NCI-H1694 treated with DMSO at 0.1 percent for 48 hours (cell line): ENCODE results near the gene C10orf105.

Experiments
- DNase-seq: peaks from one replicate; lab custom pipeline; 2025; lab: John Stamatoyannopoulos, UW

The C10orf105 gene

DNA sequence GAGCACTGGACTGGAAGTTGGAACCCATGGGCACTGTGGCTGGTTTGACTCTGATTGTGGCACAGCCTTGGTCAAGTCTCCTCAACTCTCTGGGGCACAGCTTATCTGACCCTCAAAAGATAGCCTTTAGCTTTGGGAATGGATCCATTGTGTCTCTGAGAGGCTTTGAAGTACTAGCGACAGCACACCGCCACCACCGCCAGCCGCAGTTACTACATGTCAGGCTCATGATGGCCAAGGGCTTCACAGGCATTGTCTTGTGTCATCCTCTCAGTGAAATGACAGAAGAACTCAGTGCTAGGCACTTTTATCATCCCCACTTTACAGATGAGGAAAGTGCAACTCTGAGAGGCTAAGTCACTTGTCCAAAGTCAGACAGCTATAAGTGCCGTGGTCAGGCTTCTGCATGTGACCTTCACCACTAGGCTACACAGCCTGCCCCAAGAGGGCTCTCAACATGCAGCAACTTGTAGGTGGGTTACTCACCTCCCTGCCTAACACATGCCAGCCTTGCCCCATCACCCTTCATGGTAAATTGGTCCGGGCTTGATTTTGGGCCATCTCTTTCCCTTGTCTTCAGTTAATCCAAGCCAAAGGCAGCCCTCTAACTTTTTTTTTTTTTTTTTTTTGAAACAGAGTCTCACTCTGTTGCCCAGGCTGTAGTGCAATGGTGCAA, 44.1 kb downstream of the C10orf105 start:
- no peak for DNase-seq

DNA sequence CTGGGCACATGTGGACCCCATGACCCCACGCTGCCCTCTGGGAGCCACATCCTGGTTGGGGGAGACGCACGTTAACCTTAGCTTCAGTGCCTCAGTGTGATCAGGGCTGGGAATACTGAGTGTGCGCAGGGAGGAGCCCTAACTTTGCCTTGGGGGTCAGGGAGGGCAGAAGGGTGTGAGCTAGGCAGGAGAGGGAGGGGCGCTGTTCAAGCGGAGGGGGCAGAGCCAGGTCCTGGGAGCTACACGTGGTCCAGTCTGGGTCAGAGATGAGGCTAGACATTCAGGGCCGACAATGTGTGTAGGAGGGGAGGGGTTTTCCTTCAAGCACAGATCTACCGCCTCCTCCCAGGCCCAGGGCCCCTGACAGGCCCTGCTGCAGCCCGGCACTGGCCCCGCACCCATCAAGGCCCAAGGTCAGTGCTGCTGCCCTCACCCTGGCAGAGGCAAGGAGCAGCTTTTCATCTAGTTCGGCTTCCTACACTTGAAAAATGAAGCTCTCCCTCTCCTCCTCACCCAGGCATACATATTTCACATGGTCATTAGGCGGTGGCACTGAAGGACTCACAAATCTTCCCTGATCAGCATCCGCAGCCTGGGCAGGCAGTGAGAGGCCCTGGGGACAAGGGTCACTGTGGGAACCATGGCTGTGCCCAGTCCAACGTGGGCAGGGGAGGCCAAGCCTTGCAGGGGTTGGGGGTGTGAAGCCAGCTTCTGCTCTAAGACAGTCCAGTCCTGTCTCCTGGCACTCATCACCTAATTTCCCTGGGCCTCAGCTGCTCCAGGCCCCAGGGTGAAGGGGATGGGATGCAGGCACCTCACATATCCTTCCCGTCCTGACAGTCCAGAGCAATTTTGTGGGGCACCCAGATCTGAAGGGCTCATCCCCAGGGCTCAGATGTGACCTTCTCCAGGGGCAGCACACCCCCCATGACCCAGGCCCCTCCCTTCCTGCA, 47.3 kb downstream of the C10orf105 start:
- DNase-seq: no peak

DNA sequence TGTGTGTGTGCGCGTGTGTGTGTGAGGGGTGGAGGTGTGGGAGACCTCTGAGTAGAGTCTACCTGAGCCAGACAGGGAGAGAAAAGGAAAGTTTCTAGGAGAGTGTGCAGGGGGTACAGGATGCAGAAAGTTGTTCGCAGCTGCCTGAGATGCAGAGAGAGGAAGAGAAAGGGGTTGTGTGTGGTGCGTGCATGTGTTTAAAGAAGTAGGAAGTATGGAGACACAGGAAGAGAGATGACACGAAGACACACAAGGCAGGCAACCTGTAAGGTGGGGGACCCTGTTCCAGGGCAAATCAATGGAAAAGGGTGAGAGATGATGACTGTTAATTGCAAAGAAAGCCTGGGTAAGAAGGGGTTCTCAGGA, 52.2 kb downstream of the C10orf105 start:
- DNase-seq: no peak

DNA sequence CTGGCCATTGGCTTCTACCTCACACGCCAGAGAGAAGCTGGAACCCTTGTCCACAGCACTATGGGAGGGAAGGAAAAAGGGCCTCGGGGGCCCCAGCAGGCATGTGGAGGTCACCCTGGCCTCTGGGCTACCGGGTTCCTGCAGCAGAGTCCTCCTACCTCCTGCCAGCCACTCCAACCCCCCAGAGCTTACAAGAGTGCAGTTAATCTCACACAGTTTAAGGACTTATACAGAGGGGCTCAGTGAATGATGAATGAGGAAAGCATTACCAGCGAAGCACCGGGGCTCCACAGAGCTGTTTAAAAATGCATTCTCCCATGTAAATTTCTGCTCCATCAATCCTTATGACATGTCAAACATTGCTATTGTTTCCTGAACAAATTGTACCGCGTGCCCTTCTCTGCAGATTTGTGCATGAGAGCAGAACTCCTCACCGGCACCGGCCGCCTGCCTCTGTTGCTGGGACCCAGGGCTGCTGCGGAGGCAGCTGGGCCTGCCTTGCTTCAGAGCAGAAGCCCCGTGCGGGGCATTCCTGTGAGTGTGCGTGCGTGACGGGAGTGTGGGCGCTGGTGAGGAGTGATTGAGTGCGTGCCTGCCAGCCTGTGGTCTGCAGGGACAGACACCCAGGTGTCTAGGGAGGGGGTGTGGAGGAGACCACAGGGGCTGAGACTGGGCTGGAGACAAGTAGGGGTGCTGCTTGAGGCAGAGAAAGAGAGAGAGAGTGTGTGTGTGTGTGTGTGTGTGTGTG, 52.8 kb downstream of the C10orf105 start:
- DNase-seq: no peak

DNA sequence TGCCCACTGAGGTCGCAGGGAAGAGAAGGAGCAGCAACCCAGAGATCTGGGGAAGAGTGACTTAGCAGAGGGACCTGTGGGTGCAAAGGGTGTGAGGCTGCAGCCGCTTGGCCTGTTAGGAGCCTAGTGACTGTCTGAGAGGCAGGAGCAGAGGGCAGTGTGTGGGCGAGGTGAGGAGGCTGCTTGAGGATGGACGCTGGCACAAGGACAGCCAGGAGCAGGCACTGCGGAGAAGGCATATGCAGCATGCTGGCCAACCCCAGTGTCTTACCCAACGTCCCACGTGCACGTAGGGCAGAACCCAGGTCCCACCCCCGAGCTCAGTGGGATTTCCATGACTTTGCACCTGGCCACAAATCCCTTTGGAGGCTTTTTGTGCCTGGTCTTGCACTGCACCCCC, 54.1 kb downstream of the C10orf105 start:
- no peak for DNase-seq

DNA sequence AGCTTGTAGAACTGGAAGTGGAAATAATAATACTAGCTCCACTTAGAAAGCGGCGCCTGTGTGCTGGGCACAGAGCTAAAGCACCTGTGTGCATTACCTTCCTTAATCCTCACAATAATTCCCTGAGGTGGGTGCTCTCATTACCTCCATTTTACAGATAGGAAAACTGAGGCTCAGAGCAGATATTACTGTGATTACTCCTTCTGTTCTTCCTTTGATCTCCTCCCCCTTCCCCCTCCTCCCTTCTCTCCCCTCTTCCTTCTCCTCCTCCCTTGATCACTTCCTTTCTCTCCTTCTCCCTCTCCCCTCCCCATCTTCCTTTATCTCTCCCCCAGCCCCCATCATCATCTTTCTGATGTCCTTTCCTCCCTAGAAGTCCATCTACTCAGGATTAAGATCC, 55.0 kb downstream of the C10orf105 start:
- DNase-seq: no peak

DNA sequence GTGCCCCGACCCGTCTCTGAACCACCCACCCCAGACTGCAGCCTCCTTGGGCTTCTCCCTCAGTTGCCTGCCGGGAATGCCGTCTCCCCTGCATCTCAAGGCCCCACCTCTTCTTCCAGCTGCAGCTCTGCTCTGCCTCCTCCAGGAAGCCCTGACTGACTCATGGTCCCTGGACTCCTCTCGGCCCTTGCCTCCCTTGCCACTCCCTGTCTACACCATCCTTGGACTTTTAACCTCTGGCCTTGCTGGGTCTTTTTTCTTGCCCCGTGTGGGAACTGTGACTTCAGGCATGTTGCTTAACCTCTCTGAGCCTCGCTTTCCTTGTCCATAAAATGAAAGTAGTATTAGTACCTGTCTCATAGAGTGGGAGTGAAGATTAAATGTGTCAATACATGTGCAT, 56.3 kb downstream of the C10orf105 start:
- no peak for DNase-seq

DNA sequence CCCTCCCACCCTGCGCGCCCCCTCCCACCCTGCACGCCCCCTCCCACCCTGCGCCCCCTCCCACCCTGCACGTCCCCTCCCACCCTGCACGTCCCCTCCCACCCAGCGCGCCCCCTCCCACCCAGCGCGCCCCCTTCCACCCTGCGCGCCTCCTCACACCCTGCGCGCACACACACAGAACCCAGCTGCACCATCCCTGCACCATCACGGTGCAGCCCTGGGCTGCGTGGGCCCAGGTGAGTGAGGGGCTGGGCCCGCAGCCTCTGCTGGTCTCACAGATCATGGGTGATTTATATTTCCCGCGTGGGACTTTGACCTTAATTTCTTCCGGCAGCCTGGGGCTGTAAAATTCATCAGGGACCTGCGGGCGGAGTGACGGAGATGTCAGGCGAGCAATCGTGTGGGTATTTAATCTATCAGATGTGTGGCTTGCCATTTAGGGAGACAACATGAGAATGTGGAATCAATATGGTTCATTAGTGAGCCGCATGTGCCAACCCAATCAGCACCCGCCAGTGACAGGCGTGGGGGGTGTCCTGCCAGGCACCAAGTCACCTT, 57.7 kb downstream of the C10orf105 start:
- no peak for DNase-seq
